ENCODE results near the gene CGB1.

GRCh38 chr19:49016067-49016839 lies 20.4 kb downstream of the CGB1 start:
- TF ChIP-seq CTCF (IDR thresholded peaks at IDR 0.05), result no peak
- TF ChIP-seq CHD2 (IDR thresholded peaks at IDR 0.05; ENCODE audit: low read length, partially characterized antibody), result no peak
- no peak for TF ChIP-seq SIN3A (IDR thresholded peaks at IDR 0.05; ENCODE audit: borderline replicate concordance, low read depth, low read length)
- no peak for TF ChIP-seq TCF12 (IDR thresholded peaks at IDR 0.05)
- TF ChIP-seq POLR2AphosphoS5 (IDR thresholded peaks at IDR 0.05; ENCODE audit: low read depth, low read length), result no peak
- TF ChIP-seq SMC3 (IDR thresholded peaks at IDR 0.05; ENCODE audit: low read depth, low read length), result no peak
- no peak for TF ChIP-seq JUND (IDR thresholded peaks at IDR 0.05)
- TF ChIP-seq REST (IDR thresholded peaks at IDR 0.05; ENCODE audit: low read depth, low read length), result no peak
- TF ChIP-seq EZH2phosphoT487 (IDR thresholded peaks at IDR 0.05; ENCODE audit: borderline replicate concordance, low read depth), result no peak

Measured in SK-N-SH (cell line).